Caco-2 (cell line): ENCODE results near the gene RAB3B. TPM values are rescaled to one million over a fixed set of nuclear protein-coding genes. Genes with fewer than 3 reads are reported as not detected.

Source experiments
- BruUV-seq: library from RNA; stranded (reverse); fragments of 400-500 nt; replicated peaks from 2 replicates; lab custom pipeline; 2021; lab: Mats Ljungman, UMichigan
- CTCF ChIA-PET: fragments of 300-600 bp; sonication (Branson Sonifier 250); formaldehyde crosslinking; loops from one replicate; lab custom pipeline; 2022; ENCODE audit warnings: antibody characterized with exemption; lab: Charles Lee
- POLR2A ChIA-PET: fragments of 300-600 bp; sonication (Branson Sonifier 250); formaldehyde crosslinking; loops from one replicate; lab custom pipeline; 2022; ENCODE audit warnings: antibody characterized with exemption; lab: Charles Lee
- DNase-seq, 2 experiments: peaks; one replicate each; pipeline versions ENCODE4 v3.0.0 to v3.0.0-alpha.2; 2020 to 2022
- H3K27me3 ChIP-seq: replicated peaks from 2 replicates; pipeline ENCODE4 v1.6.0; 2011; ENCODE audit warnings: low read length; ENCODE audit not compliant: control insufficient read depth, insufficient read depth
- H3K36me3 ChIP-seq: 2 replicates; pipeline ENCODE4 v1.5.1; 2011; ENCODE audit warnings: low read length; ENCODE audit not compliant: control insufficient read depth, insufficient read depth
- H3K4me1 ChIP-seq: fragments of 250-450 bp; sonication (Bioruptor Pico); 2 replicates; pipeline ENCODE4 v1.5.1; 2020; ENCODE audit warnings: mild to moderate bottlenecking
- H3K4me3 ChIP-seq: 2 replicates; pipeline ENCODE4 v1.5.1; 2011; ENCODE audit warnings: low read depth, mild to moderate bottlenecking, control low read depth, low read length
- H3K9me3 ChIP-seq: fragments of 250-450 bp; sonication (Bioruptor Pico); 2 replicates; pipeline ENCODE4 v1.5.1; 2020; ENCODE audit warnings: mild to moderate bottlenecking, moderate library complexity
- H3K27ac Mint-ChIP-seq: one replicate; pipeline ENCODE4 v1.8.0; 2022; ENCODE audit warnings: mixed read lengths; ENCODE audit not compliant: unreplicated experiment
- H3K27me3 Mint-ChIP-seq: one replicate; pipeline ENCODE4 v1.8.0; 2022; ENCODE audit warnings: mixed read lengths; ENCODE audit not compliant: insufficient read depth, unreplicated experiment
- H3K36me3 Mint-ChIP-seq: one replicate; pipeline ENCODE4 v1.8.0; 2022; ENCODE audit warnings: mild to moderate bottlenecking, mixed read lengths; ENCODE audit not compliant: insufficient read depth, unreplicated experiment
- H3K4me1 Mint-ChIP-seq: one replicate; pipeline ENCODE4 v1.8.0; 2022; ENCODE audit warnings: low read depth, mixed read lengths; ENCODE audit not compliant: unreplicated experiment
- H3K4me3 Mint-ChIP-seq: one replicate; pipeline ENCODE4 v1.8.0; 2022; ENCODE audit warnings: mild to moderate bottlenecking, moderate library complexity, mixed read lengths; ENCODE audit not compliant: unreplicated experiment
- H3K9me3 Mint-ChIP-seq: one replicate; pipeline ENCODE4 v1.8.0; 2022; ENCODE audit warnings: mixed read lengths; ENCODE audit not compliant: unreplicated experiment
- intact Hi-C: fragments of 100-400 bp; cut with micrococcal nuclease; formaldehyde crosslinking; loops from one replicate; pipeline ENCODE4 v1.10.0; 2022; ENCODE audit not compliant: unreplicated experiment
- total RNA-seq: library from RNA; stranded (reverse); gene quantifications from 2 replicates; pipeline ENCODE4 v1.2.3, GENCODE V29; 2022
- TF ChIP-seq, protein P1 (sequence below), 2 experiments: fragments of 200-600 bp in 1 of 2; IDR thresholded peaks; 1 replicate in 1 of 2; 2 replicates in 1 of 2; pipeline versions ENCODE4 v1.5.1 to v1.8.0; 2011 to 2022; ENCODE audit warnings: antibody characterized with exemption in 1 of 2, control low read depth in 1 of 2, inconsistent platforms in 1 of 2, low read depth in 1 of 2, low read length in 1 of 2, mild to moderate bottlenecking in 1 of 2, moderate library complexity in 1 of 2; ENCODE audit not compliant: insufficient read depth in 1 of 2, severe bottlenecking in 1 of 2, unreplicated experiment in 1 of 2

RAB3B gene
- total RNA-seq, 1 experiment from 2014 or later, result 11.6 TPM

DNA sequence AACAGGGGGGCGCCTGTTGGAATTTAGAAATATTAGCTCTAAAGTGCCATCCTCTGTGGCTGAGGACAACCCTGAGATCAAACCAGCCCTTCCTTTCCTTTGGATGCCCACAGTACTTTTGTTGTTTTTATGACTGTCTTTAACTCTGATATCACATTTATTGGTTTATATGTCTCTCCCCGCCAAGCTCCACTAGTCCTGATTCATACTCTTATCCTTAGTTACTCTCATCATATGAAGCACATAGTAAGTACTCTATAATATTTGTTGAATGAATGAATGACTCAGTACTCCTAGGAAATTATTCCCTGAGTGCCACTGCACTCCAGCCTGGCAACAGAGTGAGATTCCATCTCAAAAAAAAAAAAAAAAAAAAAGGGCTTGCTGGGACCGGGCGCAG is 89.3 kb downstream of the RAB3B start:
- H3K4me1 ChIP-seq, result no peaks in the 10 kb centered on the region; the same call in 1 of the 2 replicates
- H3K27me3 Mint-ChIP-seq, result no peaks in the 10 kb centered on the region
- TF ChIP-seq, protein P1, sequence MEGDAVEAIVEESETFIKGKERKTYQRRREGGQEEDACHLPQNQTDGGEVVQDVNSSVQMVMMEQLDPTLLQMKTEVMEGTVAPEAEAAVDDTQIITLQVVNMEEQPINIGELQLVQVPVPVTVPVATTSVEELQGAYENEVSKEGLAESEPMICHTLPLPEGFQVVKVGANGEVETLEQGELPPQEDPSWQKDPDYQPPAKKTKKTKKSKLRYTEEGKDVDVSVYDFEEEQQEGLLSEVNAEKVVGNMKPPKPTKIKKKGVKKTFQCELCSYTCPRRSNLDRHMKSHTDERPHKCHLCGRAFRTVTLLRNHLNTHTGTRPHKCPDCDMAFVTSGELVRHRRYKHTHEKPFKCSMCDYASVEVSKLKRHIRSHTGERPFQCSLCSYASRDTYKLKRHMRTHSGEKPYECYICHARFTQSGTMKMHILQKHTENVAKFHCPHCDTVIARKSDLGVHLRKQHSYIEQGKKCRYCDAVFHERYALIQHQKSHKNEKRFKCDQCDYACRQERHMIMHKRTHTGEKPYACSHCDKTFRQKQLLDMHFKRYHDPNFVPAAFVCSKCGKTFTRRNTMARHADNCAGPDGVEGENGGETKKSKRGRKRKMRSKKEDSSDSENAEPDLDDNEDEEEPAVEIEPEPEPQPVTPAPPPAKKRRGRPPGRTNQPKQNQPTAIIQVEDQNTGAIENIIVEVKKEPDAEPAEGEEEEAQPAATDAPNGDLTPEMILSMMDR (IDR thresholded peaks at IDR 0.05; ENCODE audit: insufficient read depth in 1 of 2, low read depth in 1 of 2, low read length in 1 of 2, severe bottlenecking in 1 of 2, unreplicated experiment in 1 of 2), result no peak
- no peak overlapping the region for H3K27ac Mint-ChIP-seq
- DNase-seq, result no peak
- ChIA-PET CTCF (no interaction called here), POLR2A (no interaction called here)
- no peak overlapping the region for H3K4me3 Mint-ChIP-seq
- H3K36me3 ChIP-seq, result no peaks in the 10 kb centered on the region
- H3K4me1 Mint-ChIP-seq, result no peaks in the 10 kb centered on the region
- intact Hi-C loops, result no loop called here
- no peak overlapping the region for H3K4me3 ChIP-seq
- H3K9me3 ChIP-seq, result no peaks in the 10 kb centered on the region
- no TSS peak for BruUV-seq
- no peaks in the 10 kb centered on the region for H3K36me3 Mint-ChIP-seq
- H3K27me3 ChIP-seq, result no peaks in the 10 kb centered on the region
- no peaks in the 10 kb centered on the region for H3K9me3 Mint-ChIP-seq

DNA sequence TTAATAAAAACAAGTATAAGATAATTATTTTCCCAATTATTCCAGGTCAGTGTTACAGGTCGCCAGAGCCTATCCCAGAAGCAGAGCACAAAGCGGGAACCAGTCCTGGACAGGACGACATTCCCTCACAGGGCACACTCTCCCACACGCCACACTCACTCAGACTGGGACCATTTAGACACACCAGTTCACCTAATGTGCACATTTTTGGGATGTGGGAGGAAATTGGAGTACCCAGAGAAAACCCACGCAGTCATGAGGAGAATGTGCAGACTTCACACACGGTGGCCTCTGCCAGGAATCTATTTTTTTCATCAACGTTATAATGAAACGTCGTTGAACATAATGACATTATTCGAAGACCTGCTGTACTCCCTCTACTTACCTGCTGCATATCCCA is 91.5 kb downstream of the RAB3B start:
- Histone ChIP-seq H3K9me3 (no peaks in the 10 kb centered on the region), H3K27me3 (no peaks in the 10 kb centered on the region), H3K4me3 (no peak overlapping the region), H3K4me1 (no peaks in the 10 kb centered on the region; the same call in 1 of the 2 replicates), H3K36me3 (no peaks in the 10 kb centered on the region)
- Mint-ChIP-seq H3K4me1 (no peaks in the 10 kb centered on the region), H3K27ac (no peak overlapping the region), H3K36me3 (no peaks in the 10 kb centered on the region), H3K9me3 (no peaks in the 10 kb centered on the region), H3K27me3 (no peaks in the 10 kb centered on the region), H3K4me3 (no peak overlapping the region)
- intact Hi-C loops, result no loop called here
- DNase-seq, result no peak
- CTCF ChIA-PET, result no interaction called here
- no TSS peak for BruUV-seq
- TF ChIP-seq, protein P1 (IDR thresholded peaks at IDR 0.05; ENCODE audit: insufficient read depth in 1 of 2, low read depth in 1 of 2, low read length in 1 of 2, severe bottlenecking in 1 of 2, unreplicated experiment in 1 of 2), result no peak
- POLR2A ChIA-PET, result no interaction called here

DNA sequence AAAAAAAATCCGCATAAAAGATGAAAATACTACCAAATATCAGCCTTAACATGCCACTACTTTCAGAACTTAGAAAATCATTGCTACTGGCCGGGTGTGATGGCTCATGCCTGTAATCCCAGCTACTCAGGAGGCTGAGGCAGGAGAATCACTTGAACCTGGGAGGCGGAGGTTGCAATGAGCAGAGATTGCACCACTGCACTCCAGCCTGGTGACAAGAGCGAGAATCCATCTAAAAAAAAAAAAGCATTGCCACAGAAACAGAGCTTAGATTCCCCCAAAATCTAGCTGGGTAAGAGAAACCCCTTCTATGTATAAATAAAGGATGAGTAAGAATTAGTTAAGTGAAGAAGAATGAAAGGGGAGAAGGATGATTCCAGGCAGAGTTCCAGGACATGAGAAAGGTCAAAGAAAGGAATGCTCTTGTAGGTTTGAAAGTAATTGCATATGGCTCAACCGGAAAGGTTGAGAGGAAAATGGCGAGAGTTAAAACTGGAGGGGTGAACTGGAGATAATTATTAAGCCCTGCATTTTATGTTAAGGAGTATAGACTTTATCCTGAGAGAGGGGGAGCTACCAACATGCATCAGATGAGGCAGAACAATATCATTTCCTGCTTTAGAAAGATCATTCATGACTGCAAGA is 92.3 kb downstream of the RAB3B start:
- DNase-seq, result no peak
- Mint-ChIP-seq H3K27me3 (no peaks in the 10 kb centered on the region), H3K9me3 (no peaks in the 10 kb centered on the region), H3K4me1 (no peaks in the 10 kb centered on the region), H3K4me3 (no peak overlapping the region), H3K36me3 (no peaks in the 10 kb centered on the region), H3K27ac (no peak overlapping the region)
- ChIA-PET POLR2A (no interaction called here), CTCF (interaction anchor here (1.9 kb wide), 1 partner anchor 104 kb away, joined by 5 read pairs; no protein-coding TSS in a partner anchor)
- no TSS peak for BruUV-seq
- Histone ChIP-seq H3K4me3 (no peak overlapping the region), H3K36me3 (no peaks in the 10 kb centered on the region), H3K27me3 (no peaks in the 10 kb centered on the region), H3K9me3 (no peaks in the 10 kb centered on the region), H3K4me1 (no peaks in the 10 kb centered on the region; the same call in 1 of the 2 replicates)
- TF ChIP-seq, protein P1 (IDR thresholded peaks at IDR 0.05; ENCODE audit: insufficient read depth in 1 of 2, low read depth in 1 of 2, low read length in 1 of 2, severe bottlenecking in 1 of 2, unreplicated experiment in 1 of 2), result no peak
- intact Hi-C loops, result no loop called here
